ENCODE results near the gene PBX4.

GRCh38 chr19:19655051-19655594 is 36.6 kb upstream of the PBX4 start:
- no peak for TF ChIP-seq CTCF (IDR thresholded peaks at IDR 0.05)
- TF ChIP-seq POLR2AphosphoS5 (IDR thresholded peaks at IDR 0.05) = no peak
- no peak for TF ChIP-seq POLR2A (IDR thresholded peaks at IDR 0.05)
- TF ChIP-seq EP300 (IDR thresholded peaks at IDR 0.05) = no peak

Measured in gastroesophageal sphincter (tissue), 3 donors.